Measurements from ENCODE around the gene OSBPL6.
"Not testable (repeated sequence)": the region's sequence is repeated elsewhere in the genome, so short reads cannot be mapped to it uniquely, and the experiment has no call there.

OSBPL6 gene

DNA sequence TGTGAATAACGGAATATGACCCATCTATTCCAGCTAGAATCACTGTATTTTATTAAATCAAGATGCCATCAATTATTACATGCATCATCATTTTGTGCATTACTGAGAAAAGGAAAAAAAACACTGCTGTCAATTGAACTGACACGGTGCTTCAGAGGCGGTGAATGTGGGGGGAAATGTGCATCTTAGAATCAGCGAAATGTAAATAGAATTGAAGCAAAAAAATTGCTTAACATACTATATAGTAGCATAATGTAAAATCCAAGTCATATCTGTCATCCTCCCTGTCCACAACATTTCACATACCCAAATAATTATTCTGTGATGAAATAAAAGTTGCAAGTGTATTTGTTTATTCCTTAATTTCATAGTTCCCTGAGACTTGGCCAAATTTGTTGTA lies 172.1 kb downstream of the OSBPL6 start:
- FAIRE-seq, result no peak

- FAIRE-seq, result no peak
These were observed 173.0 kb downstream of the OSBPL6 start for GRCh38 chr2:178367344-178367743.

DNA sequence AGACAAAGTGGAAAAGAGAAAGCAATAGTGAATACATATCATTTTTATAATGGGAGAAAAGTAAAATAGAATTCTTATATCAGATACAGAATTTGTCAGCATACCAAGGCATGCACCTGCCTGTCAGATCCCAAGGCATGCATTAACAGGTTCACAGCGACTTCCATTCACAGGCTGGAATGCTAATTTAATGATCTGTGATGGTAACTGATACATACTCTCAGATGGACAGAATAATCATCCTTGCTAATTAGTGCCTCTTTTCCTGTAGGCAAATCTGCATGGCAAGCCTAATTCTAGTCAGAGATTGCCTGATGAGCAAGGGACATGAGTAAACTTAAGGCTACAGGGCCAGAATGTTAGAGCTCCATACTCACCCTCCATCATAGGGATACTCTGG lies 180.6 kb downstream of the OSBPL6 start:
- FAIRE-seq, result no peak

GRCh38 chr2:178377046-178377445 lies 182.7 kb downstream of the OSBPL6 start:
- FAIRE-seq, result no peak

- FAIRE-seq, result no peak
These were observed 185.1 kb downstream of the OSBPL6 start for GRCh38 chr2:178379162-178380004.

- no peak for FAIRE-seq
These were observed 186.5 kb downstream of the OSBPL6 start for GRCh38 chr2:178380763-178381162.

DNA sequence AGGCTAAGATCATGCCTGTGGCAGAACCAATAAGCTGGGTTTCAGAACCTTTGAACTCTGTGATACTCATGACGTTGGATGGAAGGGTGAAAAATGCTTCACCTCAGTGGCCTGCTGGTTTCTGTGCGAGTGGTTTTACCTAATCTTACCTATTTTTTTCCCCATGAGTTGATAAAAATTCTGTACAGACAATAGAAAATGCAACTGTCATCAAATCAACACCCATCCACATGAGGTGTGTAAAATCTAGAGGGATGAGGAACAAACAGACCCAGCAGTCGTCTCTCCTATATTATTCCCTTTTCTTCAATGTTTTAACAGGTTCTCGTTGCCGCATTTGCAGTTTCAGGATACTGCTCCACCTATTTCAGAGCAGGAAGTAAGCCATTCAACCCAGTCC lies 189.4 kb downstream of the OSBPL6 start:
- FAIRE-seq, result no peak

DNA sequence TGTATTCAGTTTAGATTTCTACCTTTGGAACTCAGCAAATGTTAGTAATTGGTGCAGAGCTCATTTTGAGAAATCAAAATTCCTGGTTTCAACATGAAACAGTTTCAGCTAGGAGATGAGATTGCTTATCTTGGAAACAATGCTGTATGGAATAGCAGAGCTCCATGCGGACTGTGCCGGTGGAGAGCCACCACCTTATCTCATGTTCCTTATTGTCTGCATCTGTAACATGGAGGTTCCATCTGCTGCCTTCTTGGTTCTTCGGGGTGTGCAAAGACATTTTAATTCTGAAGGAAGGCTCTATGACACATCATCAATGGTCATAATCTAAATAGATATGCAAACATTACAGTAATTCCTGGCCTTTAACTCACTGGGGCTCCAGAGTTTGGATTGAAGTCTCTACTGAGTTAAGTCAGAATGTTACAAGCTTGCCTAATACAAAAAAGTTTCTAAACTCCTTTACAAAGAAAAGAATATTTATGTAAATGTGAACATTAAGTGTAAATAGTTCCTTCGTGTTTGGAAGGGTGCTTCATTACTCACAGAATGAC lies 191.4 kb downstream of the OSBPL6 start:
- no peak for FAIRE-seq

DNA sequence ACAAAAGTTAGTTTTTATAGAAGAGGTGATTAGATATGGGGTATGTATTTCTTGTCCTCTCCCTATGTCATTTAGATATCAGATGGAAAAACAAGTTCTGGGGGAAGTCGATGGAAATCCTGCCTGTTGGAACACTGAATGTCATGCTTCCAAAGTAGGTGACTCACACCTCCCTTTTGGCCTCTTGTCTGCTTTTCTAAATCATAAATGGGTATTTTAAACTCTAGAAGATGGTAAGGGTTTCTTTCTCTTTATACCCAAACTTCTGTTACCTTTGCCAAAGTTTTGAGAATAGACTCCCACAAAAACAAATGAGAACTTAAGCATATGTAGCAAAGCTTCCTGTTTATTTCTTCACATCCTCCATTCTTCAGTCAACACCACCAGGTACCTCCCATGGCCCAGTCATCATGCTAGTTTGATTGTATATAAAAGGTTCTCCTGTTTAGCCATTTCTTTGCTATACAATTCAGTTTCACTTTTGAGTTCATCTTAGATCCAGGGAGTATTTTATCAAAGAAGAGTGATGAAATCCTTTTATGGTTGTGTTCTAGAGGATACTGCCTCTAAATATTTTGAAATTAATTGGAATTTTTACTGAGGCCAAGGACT lies 192.8 kb downstream of the OSBPL6 start:
- no peak for FAIRE-seq

DNA sequence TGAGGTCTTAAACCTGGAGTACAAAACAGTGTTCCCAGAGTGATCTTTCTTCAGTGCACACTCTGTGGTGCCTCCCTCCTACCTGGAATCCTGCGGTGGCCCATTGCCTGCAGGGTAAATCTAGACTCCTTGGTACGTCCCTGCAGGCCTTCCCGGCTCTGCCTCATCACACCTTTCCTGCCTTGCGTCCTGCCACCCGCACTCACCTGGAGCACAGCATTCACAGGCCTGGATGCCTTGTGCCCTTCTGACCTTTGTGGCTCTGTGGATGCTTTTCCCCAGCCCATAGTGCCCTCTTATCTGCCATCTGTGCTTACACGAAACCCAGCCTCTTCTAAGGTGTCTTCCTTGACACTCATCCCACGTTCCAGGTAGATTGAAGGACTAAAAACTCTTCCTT lies 194.0 kb downstream of the OSBPL6 start:
- FAIRE-seq, result no peak

DNA sequence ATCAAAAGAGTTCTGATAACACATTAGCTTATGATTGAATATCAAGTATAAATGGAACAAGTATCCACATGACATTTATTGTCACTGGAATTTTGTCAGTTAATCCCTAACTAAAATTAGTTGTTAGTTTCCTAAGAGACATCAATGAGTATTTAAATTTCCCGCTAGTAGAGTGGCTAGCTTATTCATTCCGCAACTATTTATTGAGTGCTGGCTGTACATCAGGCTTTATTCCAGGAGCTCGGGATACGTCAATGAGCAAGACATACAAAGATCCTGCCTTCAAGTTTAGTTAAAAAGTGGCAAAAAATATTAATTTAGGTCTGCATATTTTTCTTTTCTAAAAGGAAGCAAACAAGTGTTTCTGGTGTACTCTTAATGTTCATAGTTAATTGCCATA lies 197.4 kb downstream of the OSBPL6 start:
- no peak for FAIRE-seq

GRCh38 chr2:178392215-178392614 lies 197.9 kb downstream of the OSBPL6 start:
- FAIRE-seq, result no peak

GRCh38 chr2:178394859-178395258 lies 200.5 kb downstream of the OSBPL6 start:
- no peak for FAIRE-seq

DNA sequence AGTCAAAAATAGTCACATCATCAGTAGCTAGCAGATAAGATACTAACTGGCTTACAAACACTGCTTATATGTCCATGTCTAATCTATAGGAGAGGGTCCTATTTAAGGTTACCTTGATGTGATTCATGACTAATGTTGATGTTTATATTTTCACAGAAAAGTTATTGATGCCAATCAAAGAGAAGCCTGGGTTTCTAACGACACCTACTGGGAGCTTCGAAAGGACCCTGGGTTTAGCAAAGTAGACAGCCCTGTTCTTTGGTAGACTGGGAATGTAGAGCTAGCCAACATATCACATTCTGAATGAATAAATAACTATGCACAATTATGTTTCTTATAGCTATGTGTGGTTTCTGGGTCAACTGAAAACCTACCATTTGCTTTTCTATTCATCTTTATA lies 201.0 kb downstream of the OSBPL6 start:
- FAIRE-seq, result no peak

DNA sequence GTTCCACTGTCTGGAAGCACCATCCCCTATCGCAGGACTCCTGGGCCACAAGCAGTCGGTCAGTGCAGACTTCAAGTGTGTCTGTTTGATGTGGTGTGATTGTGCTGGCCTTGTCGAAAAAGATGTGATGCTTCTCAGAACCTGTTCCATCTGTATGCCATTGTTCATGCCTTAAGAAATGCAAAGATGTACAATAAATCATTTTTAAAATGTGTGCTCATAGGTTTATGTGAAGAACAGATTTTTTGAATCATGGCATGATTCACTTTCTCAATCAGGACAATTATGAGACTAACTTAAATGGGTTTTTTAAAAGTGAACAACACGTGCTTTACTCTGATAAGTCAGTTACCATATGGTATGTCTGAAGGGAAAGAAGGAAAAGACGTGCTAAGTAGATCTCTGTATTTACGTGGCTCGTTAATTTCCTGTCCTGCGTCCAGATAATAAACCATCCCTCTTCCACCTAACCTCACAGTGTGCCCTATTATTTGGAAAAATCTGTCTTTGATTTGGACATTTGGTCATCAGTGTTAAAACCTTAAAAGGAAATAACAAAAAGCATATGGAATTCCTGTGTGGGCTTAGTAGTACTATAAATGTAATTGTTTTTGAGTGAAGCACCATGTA lies 201.7 kb downstream of the OSBPL6 start:
- FAIRE-seq, result no peak

DNA sequence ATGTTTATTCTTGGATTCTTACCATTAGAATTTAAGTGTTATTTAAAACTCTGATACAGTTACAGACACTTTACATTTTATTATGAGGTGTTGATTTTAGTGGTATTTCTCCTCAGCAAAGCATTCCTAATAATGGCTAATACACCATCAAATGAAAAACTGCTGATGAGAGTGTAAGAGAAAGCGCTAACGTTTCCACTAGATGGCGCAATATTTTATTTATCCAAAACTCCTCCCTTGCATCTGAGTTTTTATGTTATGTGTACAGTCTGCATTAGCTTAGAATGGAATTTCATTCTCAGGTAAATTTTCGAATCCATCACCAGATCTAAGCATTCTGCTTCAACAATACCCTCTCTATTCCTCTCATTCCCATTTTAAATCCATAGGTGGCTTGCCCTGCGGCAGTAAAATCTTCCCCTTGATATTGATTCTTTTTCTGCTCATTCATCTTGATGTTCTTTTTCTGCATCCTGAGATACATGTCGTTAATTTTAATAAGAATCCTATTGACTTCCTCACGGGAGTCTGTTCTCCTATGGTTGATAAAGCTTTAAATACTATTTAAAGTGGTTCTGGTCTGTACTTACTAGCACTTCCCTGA lies 202.8 kb downstream of the OSBPL6 start:
- FAIRE-seq, result no peak

GRCh38 chr2:178401994-178402437 lies 207.7 kb downstream of the OSBPL6 start:
- no peak for FAIRE-seq

GRCh38 chr2:178403671-178404306 lies 209.5 kb downstream of the OSBPL6 start:
- no peak for FAIRE-seq

- FAIRE-seq, result no peak
These were observed 210.1 kb downstream of the OSBPL6 start for GRCh38 chr2:178404368-178404767.

DNA sequence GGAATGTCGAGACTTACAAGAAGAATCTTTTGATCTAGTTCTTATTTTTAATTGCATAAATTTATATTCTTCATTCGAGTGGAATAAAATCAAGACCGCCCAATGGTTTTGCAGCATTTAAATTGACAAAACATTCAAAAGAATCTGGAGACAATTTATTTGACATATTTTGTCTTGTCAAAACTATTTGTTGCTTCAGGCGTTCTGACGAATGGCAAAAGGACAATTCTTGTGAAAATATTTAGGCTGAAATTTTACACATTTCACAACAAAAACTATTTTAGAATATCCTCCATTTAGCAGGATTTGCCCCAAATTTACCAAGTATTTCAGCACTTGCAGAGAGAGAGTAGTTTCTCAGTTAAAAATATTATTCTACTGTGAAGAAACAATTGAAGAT lies 214.9 kb downstream of the OSBPL6 start:
- FAIRE-seq, result no peak

- FAIRE-seq, result no peak
These were observed 217.7 kb downstream of the OSBPL6 start for GRCh38 chr2:178412047-178412446.

GRCh38 chr2:178412453-178412852 lies 218.1 kb downstream of the OSBPL6 start:
- FAIRE-seq, result not testable (repeated sequence)

Data from colon (tissue), 2 donors.